ENCODE results near the gene PALLD. TPM values are rescaled to one million over a fixed set of nuclear protein-coding genes. Genes with fewer than 3 reads are reported as not detected.

PALLD gene
- total and polyA plus RNA-seq, 2 experiments from 2014 or later: 157 to 178 TPM

- peaks cover 21% of the 10 kb centered on the region for H3K4me1 ChIP-seq (ENCODE audit: low read depth)
- no peaks in the 10 kb centered on the region for H3K9me3 ChIP-seq (ENCODE audit: low read depth)
- no peaks in the 10 kb centered on the region for H3K27me3 ChIP-seq
- DNase-seq (ENCODE audit: low read depth in 1 of 2, low spot score in 1 of 2): no peak
- TF ChIP-seq, protein P1, sequence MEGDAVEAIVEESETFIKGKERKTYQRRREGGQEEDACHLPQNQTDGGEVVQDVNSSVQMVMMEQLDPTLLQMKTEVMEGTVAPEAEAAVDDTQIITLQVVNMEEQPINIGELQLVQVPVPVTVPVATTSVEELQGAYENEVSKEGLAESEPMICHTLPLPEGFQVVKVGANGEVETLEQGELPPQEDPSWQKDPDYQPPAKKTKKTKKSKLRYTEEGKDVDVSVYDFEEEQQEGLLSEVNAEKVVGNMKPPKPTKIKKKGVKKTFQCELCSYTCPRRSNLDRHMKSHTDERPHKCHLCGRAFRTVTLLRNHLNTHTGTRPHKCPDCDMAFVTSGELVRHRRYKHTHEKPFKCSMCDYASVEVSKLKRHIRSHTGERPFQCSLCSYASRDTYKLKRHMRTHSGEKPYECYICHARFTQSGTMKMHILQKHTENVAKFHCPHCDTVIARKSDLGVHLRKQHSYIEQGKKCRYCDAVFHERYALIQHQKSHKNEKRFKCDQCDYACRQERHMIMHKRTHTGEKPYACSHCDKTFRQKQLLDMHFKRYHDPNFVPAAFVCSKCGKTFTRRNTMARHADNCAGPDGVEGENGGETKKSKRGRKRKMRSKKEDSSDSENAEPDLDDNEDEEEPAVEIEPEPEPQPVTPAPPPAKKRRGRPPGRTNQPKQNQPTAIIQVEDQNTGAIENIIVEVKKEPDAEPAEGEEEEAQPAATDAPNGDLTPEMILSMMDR (IDR thresholded peaks at IDR 0.05; ENCODE audit: low read depth, low read length): no peak
- no peak overlapping the region for H3K4me3 ChIP-seq
- peaks cover 7% of the 10 kb centered on the region for H3K36me3 ChIP-seq
- peak overlapping the region; percentile 0 for H3K27ac ChIP-seq
These were observed 28.0 kb downstream of the PALLD start for GRCh38 chr4:168524897-168525296.

GRCh38 chr4:168527560-168527959, 30.7 kb downstream of the PALLD start:
- no peaks in the 10 kb centered on the region for H3K27me3 ChIP-seq
- TF ChIP-seq, protein P1 (IDR thresholded peaks at IDR 0.05; ENCODE audit: low read depth, low read length): no peak

GRCh38 chr4:168528131-168528949, 31.5 kb downstream of the PALLD start:
- Histone ChIP-seq H3K27ac (no peak overlapping the region), H3K4me1 (ENCODE audit: low read depth) (no peaks in the 10 kb centered on the region), H3K9me3 (ENCODE audit: low read depth) (no peaks in the 10 kb centered on the region), H3K27me3 (no peaks in the 10 kb centered on the region), H3K36me3 (peaks cover 7% of the 10 kb centered on the region), H3K4me3 (no peak overlapping the region)
- peak in 1 of 2 donors; percentile 37 for DNase-seq (ENCODE audit: low read depth in 1 of 2, low spot score in 1 of 2)
- TF ChIP-seq, protein P1 (IDR thresholded peaks at IDR 0.05; ENCODE audit: low read depth, low read length): no peak

More at GRCh38 chr4:168527560-168527959, 30.7 kb downstream of the PALLD start:
- no peak for DNase-seq (ENCODE audit: low read depth in 1 of 2, low spot score in 1 of 2)
- Histone ChIP-seq H3K36me3 (peaks cover 7% of the 10 kb centered on the region), H3K4me1 (ENCODE audit: low read depth) (peaks cover under 1% of the 10 kb centered on the region), H3K27ac (no peak overlapping the region), H3K9me3 (ENCODE audit: low read depth) (no peaks in the 10 kb centered on the region), H3K4me3 (no peak overlapping the region)

GRCh38 chr4:168529257-168529656, 32.4 kb downstream of the PALLD start:
- H3K36me3 ChIP-seq: peaks cover 7% of the 10 kb centered on the region
- TF ChIP-seq, protein P1 (IDR thresholded peaks at IDR 0.05; ENCODE audit: low read depth, low read length): no peak

DNA sequence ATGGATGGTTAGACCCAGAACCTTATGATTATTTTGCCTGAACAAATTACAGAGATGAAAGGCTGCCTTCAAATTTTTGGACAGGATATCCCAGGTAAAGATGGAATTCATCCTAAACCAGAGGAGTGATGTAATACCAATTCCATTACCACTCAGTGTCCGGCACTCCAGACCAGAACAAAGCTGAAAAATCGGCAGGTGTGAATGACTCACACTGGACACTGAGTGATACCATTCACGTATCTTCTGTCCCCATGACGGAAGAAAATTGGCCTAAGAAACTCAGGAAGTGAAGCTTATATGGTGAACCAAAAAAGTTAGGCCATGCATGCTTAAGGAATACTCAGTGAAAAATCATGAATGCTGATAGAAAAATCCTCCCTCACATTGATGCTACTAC, 34.5 kb downstream of the PALLD start:
- Histone ChIP-seq H3K27ac (no peak overlapping the region), H3K36me3 (peaks cover 5% of the 10 kb centered on the region), H3K4me3 (no peak overlapping the region), H3K9me3 (ENCODE audit: low read depth) (no peaks in the 10 kb centered on the region), H3K27me3 (no peaks in the 10 kb centered on the region), H3K4me1 (ENCODE audit: low read depth) (no peaks in the 10 kb centered on the region)
- no peak for DNase-seq (ENCODE audit: low read depth in 1 of 2, low spot score in 1 of 2)
- TF ChIP-seq, protein P1 (IDR thresholded peaks at IDR 0.05; ENCODE audit: low read depth, low read length): no peak

More at GRCh38 chr4:168529257-168529656, 32.4 kb downstream of the PALLD start:
- no peak for DNase-seq (ENCODE audit: low read depth in 1 of 2, low spot score in 1 of 2)
- Histone ChIP-seq H3K9me3 (ENCODE audit: low read depth) (no peaks in the 10 kb centered on the region), H3K27ac (no peak overlapping the region), H3K4me1 (ENCODE audit: low read depth) (no peaks in the 10 kb centered on the region), H3K27me3 (no peaks in the 10 kb centered on the region), H3K4me3 (no peak overlapping the region)

Measured in cardiac muscle cell (in vitro differentiated cells and primary cell).